OCI-LY1 (cell line): ENCODE results near the gene ZNF536.

ENCODE experiments used
- H2AFZ ChIP-seq: fragments of 200-600 bp; sonication (generic), shearing (Covaris generic); 2 replicates; pipeline ENCODE4 v1.6.0; 2014; ENCODE audit warnings: antibody characterized with exemption, mild to moderate bottlenecking, low read length
- H3F3A ChIP-seq: fragments of 200-600 bp; sonication (generic), shearing (Covaris generic); 2 replicates; pipeline ENCODE4 v1.6.0; 2014; ENCODE audit warnings: mild to moderate bottlenecking, antibody characterized with exemption, low read length, moderate library complexity; ENCODE audit not compliant: insufficient read depth
- H3K27ac ChIP-seq: fragments of 200-600 bp; sonication (generic); 2 replicates; pipeline ENCODE4 v1.5.1; 2014; ENCODE audit warnings: low read length, mixed run types, mild to moderate bottlenecking, low read depth; ENCODE audit not compliant: poor library complexity, severe bottlenecking
- H3K27me3 ChIP-seq: fragments of 200-600 bp; sonication (generic); 2 replicates; pipeline ENCODE4 v1.6.0; 2014; ENCODE audit warnings: antibody characterized with exemption, mild to moderate bottlenecking, low read length, moderate library complexity; ENCODE audit not compliant: insufficient read depth
- H3K36me3 ChIP-seq: fragments of 200-600 bp; sonication (generic); 2 replicates; pipeline ENCODE4 v1.6.1; 2014; ENCODE audit warnings: mild to moderate bottlenecking, antibody characterized with exemption, low read length, moderate library complexity, mixed read lengths; ENCODE audit not compliant: insufficient read depth
- H3K4me1 ChIP-seq: fragments of 200-600 bp; sonication (generic); 2 replicates; pipeline ENCODE4 v1.5.1; 2014; ENCODE audit warnings: mild to moderate bottlenecking, low read length, moderate library complexity; ENCODE audit not compliant: insufficient read depth, severe bottlenecking
- H3K4me2 ChIP-seq: fragments of 200-600 bp; sonication (generic), shearing (Covaris generic); 2 replicates; pipeline ENCODE4 v1.6.1; 2014; ENCODE audit warnings: low read length
- H3K4me3 ChIP-seq: fragments of 200-600 bp; sonication (generic); 2 replicates; pipeline ENCODE4 v1.5.1; 2014; ENCODE audit warnings: low read length, low read depth, mild to moderate bottlenecking, mixed read lengths; ENCODE audit not compliant: poor library complexity, severe bottlenecking
- H3K79me2 ChIP-seq: fragments of 200-600 bp; shearing (Covaris generic); 2 replicates; pipeline ENCODE4 v1.6.1; 2016; ENCODE audit warnings: mixed run types, low read length, mixed read lengths; ENCODE audit not compliant: insufficient read depth
- H3K9ac ChIP-seq: fragments of 200-600 bp; sonication (generic), shearing (Covaris generic); 2 replicates; pipeline ENCODE4 v1.6.1; 2014; ENCODE audit warnings: mild to moderate bottlenecking, low read length, mixed read lengths
- H3K9me2 ChIP-seq: fragments of 200-600 bp; sonication (generic), shearing (Covaris generic); 2 replicates; pipeline ENCODE4 v1.6.1; 2014; ENCODE audit warnings: low read depth, mild to moderate bottlenecking, low read length, mixed read lengths
- H3K9me3 ChIP-seq: fragments of 200-600 bp; shearing (Covaris generic); 2 replicates; pipeline ENCODE4 v1.6.1; 2014; ENCODE audit warnings: low read length, mixed read lengths
- H4K20me1 ChIP-seq: fragments of 200-600 bp; sonication (generic), shearing (Covaris generic); 2 replicates; pipeline ENCODE4 v1.6.0; 2016; ENCODE audit warnings: mild to moderate bottlenecking, low read length; ENCODE audit not compliant: insufficient read depth
- CTCF ChIP-seq: fragments of 200-600 bp; sonication (generic), shearing (Covaris generic); IDR thresholded peaks from 2 replicates; pipeline ENCODE4 v1.5.1; 2017; ENCODE audit warnings: mild to moderate bottlenecking, antibody characterized with exemption, low read length, moderate library complexity, mixed read lengths
- EZH2 ChIP-seq: fragments of 200-600 bp; sonication (generic), shearing (Covaris generic); IDR thresholded peaks from 2 replicates; pipeline ENCODE4 v1.8.0; 2017; ENCODE audit warnings: borderline replicate concordance, mixed run types, mild to moderate bottlenecking, antibody characterized with exemption, low read length, moderate library complexity, mixed read lengths

The ZNF536 gene

GRCh38 chr19:30388819-30389218, 16.6 kb downstream of the ZNF536 start:
- Histone ChIP-seq H3F3A (no peaks in the 10 kb centered on the region), H3K36me3 (no peaks in the 10 kb centered on the region), H3K9ac (no peak overlapping the region), H3K9me2 (no peaks in the 10 kb centered on the region), H4K20me1 (no peaks in the 10 kb centered on the region), H2AFZ (no peak overlapping the region), H3K27me3 (0 out of 2 replicates have a peak, but pooled peaks cover 6% of the 10 kb centered on the region), H3K79me2 (no peaks in the 10 kb centered on the region), H3K4me1 (no peaks in the 10 kb centered on the region), H3K4me3 (no peak overlapping the region), H3K9me3 (no peaks in the 10 kb centered on the region), H3K27ac (no peak overlapping the region), H3K4me2 (no peak overlapping the region)
- TF ChIP-seq EZH2 (no peak), CTCF (no peak)

GRCh38 chr19:30390356-30390988, 18.3 kb downstream of the ZNF536 start:
- H3K4me3 ChIP-seq, result no peak overlapping the region
- no peak overlapping the region for H3K4me2 ChIP-seq
- no peaks in the 10 kb centered on the region for H3K9me3 ChIP-seq
- no peak overlapping the region for H3K9ac ChIP-seq
- no peak overlapping the region for H3K27ac ChIP-seq
- no peaks in the 10 kb centered on the region for H3K4me1 ChIP-seq
- H3K36me3 ChIP-seq, result no peaks in the 10 kb centered on the region
- H3K27me3 ChIP-seq, result 0 out of 2 replicates have a peak, but pooled peaks cover 6% of the 10 kb centered on the region
- H3K9me2 ChIP-seq, result no peaks in the 10 kb centered on the region
- H3F3A ChIP-seq, result no peaks in the 10 kb centered on the region
- no peaks in the 10 kb centered on the region for H3K79me2 ChIP-seq
- H2AFZ ChIP-seq, result no peak overlapping the region
- no peaks in the 10 kb centered on the region for H4K20me1 ChIP-seq
- TF ChIP-seq EZH2 (no peak), CTCF (no peak)

- H3K4me2 ChIP-seq, result no peak overlapping the region
- no peak for TF ChIP-seq EZH2
- no peak for TF ChIP-seq CTCF
Measured at GRCh38 chr19:30391052-30391451, 18.9 kb downstream of the ZNF536 start.

More at GRCh38 chr19:30391052-30391451, 18.9 kb downstream of the ZNF536 start:
- no peaks in the 10 kb centered on the region for H4K20me1 ChIP-seq
- H3K9me2 ChIP-seq, result no peaks in the 10 kb centered on the region
- H3K4me3 ChIP-seq, result no peak overlapping the region
- no peak overlapping the region for H2AFZ ChIP-seq
- H3K4me1 ChIP-seq, result no peaks in the 10 kb centered on the region
- no peaks in the 10 kb centered on the region for H3K79me2 ChIP-seq
- no peaks in the 10 kb centered on the region for H3F3A ChIP-seq
- H3K9ac ChIP-seq, result no peak overlapping the region
- H3K36me3 ChIP-seq, result no peaks in the 10 kb centered on the region
- 0 out of 2 replicates have a peak, but pooled peaks cover 6% of the 10 kb centered on the region for H3K27me3 ChIP-seq
- no peak overlapping the region for H3K27ac ChIP-seq
- H3K9me3 ChIP-seq, result no peaks in the 10 kb centered on the region
